ENCODE measurements around the gene ZMYND19.
"Not testable (repeated sequence)": the region's sequence is repeated elsewhere in the genome, so short reads cannot be mapped to it uniquely, and the experiment has no call there.

ZMYND19 gene

DNA sequence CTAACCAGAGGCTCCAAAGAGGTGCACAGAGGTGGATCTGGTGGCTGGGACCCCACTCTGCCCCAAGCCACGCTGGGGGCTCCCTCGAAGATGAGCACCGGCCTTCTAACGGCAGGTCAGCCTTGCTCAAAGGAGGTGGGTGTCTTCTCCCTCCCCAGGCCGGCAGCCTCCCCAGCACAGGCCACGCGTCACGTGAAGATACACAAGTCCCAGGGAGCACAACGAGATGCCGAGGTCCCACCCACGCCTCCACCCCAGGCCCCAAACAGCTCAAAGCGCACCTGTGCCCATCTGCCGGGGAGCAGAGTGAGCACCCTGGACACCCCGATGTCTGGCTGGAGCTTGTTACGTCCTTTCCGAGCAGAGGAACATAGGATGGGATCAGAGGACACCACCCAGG, 52.3 kb downstream of the ZMYND19 start:
- Histone ChIP-seq H3K79me2 (ENCODE audit: insufficient read depth, low read length) (no peaks in the 10 kb centered on the region), H3K9me3 (ENCODE audit: insufficient read depth, low read depth, low read length) (no peaks in the 10 kb centered on the region), H3F3A (ENCODE audit: low read depth) (peaks cover 14% of the 10 kb centered on the region), H3K9ac (ENCODE audit: low read depth, low read length, poor library complexity, severe bottlenecking) (no peak overlapping the region), H3K36me3 (ENCODE audit: insufficient read depth, low read length) (no peaks in the 10 kb centered on the region), H3K4me3 (ENCODE audit: low read length, poor library complexity, severe bottlenecking) (no peak overlapping the region), H3K4me2 (ENCODE audit: low read depth, low read length, poor library complexity, severe bottlenecking) (no peak overlapping the region), H4K20me1 (ENCODE audit: insufficient read depth, low read length, poor library complexity, severe bottlenecking) (no peaks in the 10 kb centered on the region), H3K4me1 (ENCODE audit: insufficient read depth, low read length, poor library complexity, severe bottlenecking) (peaks cover 48% of the 10 kb centered on the region), H3K27me3 (ENCODE audit: insufficient read depth, low read length, poor library complexity, severe bottlenecking) (no peaks in the 10 kb centered on the region), H2AFZ (ENCODE audit: low read length) (no peak overlapping the region), H3K9me2 (replicated peaks; ENCODE audit: low read depth, low read length) (no peaks in the 10 kb centered on the region)
- TF ChIP-seq, protein P1, sequence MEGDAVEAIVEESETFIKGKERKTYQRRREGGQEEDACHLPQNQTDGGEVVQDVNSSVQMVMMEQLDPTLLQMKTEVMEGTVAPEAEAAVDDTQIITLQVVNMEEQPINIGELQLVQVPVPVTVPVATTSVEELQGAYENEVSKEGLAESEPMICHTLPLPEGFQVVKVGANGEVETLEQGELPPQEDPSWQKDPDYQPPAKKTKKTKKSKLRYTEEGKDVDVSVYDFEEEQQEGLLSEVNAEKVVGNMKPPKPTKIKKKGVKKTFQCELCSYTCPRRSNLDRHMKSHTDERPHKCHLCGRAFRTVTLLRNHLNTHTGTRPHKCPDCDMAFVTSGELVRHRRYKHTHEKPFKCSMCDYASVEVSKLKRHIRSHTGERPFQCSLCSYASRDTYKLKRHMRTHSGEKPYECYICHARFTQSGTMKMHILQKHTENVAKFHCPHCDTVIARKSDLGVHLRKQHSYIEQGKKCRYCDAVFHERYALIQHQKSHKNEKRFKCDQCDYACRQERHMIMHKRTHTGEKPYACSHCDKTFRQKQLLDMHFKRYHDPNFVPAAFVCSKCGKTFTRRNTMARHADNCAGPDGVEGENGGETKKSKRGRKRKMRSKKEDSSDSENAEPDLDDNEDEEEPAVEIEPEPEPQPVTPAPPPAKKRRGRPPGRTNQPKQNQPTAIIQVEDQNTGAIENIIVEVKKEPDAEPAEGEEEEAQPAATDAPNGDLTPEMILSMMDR (conservative IDR thresholded peaks at IDR 0.05; ENCODE audit: low read length), result no peak
- no peak for TF ChIP-seq EZH2phosphoT487 (IDR thresholded peaks at IDR 0.05; ENCODE audit: borderline replicate concordance)

DNA sequence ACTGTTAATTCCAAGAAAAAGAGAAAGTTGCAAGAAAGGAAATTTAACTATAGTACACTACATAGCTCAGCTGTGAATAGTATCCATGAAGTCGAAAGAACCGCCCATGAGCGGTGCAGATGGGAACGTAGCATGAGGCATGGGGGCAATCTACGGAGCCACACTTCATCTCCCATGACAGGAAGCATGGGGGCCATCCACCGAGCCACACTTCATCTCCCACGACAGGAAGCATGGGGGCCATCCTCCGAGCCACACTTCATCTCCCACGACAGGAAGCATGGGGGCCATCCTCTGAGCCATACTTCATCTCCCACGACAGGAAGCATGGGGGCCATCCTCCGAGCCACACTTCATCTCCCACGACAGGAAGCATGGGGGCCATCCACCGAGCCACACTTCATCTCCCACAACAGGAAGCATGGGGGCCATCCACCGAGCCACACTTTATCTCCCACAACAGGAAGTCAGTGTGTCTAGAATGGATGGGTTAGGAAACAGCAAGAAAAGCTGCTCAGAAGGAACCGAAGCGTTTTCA, 53.6 kb downstream of the ZMYND19 start:
- H3K36me3 ChIP-seq (ENCODE audit: insufficient read depth, low read length); H3K79me2 ChIP-seq (ENCODE audit: insufficient read depth, low read length); H3K9me2 ChIP-seq (replicated peaks; ENCODE audit: low read depth, low read length); H4K20me1 ChIP-seq (ENCODE audit: insufficient read depth, low read length, poor library complexity, severe bottlenecking); H2AFZ ChIP-seq (ENCODE audit: low read length); H3K27me3 ChIP-seq (ENCODE audit: insufficient read depth, low read length, poor library complexity, severe bottlenecking); H3K9me3 ChIP-seq (ENCODE audit: insufficient read depth, low read depth, low read length); H3K9ac ChIP-seq (ENCODE audit: low read depth, low read length, poor library complexity, severe bottlenecking): not testable (repeated sequence)
- peak overlapping the region; percentile 60 for H3K4me2 ChIP-seq (ENCODE audit: low read depth, low read length, poor library complexity, severe bottlenecking)
- peak overlapping the region; percentile 35 for H3K4me3 ChIP-seq (ENCODE audit: low read length, poor library complexity, severe bottlenecking)
- H3K4me1 ChIP-seq (ENCODE audit: insufficient read depth, low read length, poor library complexity, severe bottlenecking), result peaks cover 41% of the 10 kb centered on the region
- peaks cover 14% of the 10 kb centered on the region for H3F3A ChIP-seq (ENCODE audit: low read depth)

DNA sequence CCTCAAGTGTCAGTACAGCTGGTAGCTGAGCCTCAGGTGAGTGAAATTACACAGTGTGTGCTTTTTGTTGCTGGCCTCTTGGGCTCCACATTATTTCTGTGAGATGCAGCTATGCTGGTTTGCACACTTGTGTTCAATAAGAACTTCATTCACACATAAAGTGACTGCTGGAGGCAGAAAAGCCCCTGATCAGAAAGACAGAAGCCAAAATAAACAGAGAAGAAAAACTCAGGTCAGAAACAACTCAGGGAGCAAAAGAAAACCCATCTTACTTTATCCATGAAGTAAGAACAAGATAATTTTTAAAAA, 55.2 kb downstream of the ZMYND19 start:
- no peaks in the 10 kb centered on the region for H3K36me3 ChIP-seq (ENCODE audit: insufficient read depth, low read length)
- peak overlapping the region; percentile 83; the same call in 1 of the 2 replicates for H2AFZ ChIP-seq (ENCODE audit: low read length)
- H3K4me3 ChIP-seq (ENCODE audit: low read length, poor library complexity, severe bottlenecking), result no peak overlapping the region
- TF ChIP-seq EZH2phosphoT487 (IDR thresholded peaks at IDR 0.05; ENCODE audit: borderline replicate concordance), result no peak
- TF ChIP-seq, protein P1 (conservative IDR thresholded peaks at IDR 0.05; ENCODE audit: low read length), result no peak
- H3K9me3 ChIP-seq (ENCODE audit: insufficient read depth, low read depth, low read length), result no peaks in the 10 kb centered on the region
- H3K9me2 ChIP-seq (replicated peaks; ENCODE audit: low read depth, low read length), result no peaks in the 10 kb centered on the region
- H3K27me3 ChIP-seq (ENCODE audit: insufficient read depth, low read length, poor library complexity, severe bottlenecking), result no peaks in the 10 kb centered on the region
- H3F3A ChIP-seq (ENCODE audit: low read depth), result peaks cover 14% of the 10 kb centered on the region
- H3K4me2 ChIP-seq (ENCODE audit: low read depth, low read length, poor library complexity, severe bottlenecking), result peak overlapping the region; percentile 67
- peaks cover 39% of the 10 kb centered on the region for H3K4me1 ChIP-seq (ENCODE audit: insufficient read depth, low read length, poor library complexity, severe bottlenecking)
- H3K9ac ChIP-seq (ENCODE audit: low read depth, low read length, poor library complexity, severe bottlenecking), result peak overlapping the region; percentile 70
- H3K79me2 ChIP-seq (ENCODE audit: insufficient read depth, low read length), result no peaks in the 10 kb centered on the region
- no peaks in the 10 kb centered on the region for H4K20me1 ChIP-seq (ENCODE audit: insufficient read depth, low read length, poor library complexity, severe bottlenecking)

Measured in Loucy (cell line).